Transverse colon (tissue), 4 donors: ENCODE results near the gene GNG7. TPM values are rescaled to one million over a fixed set of nuclear protein-coding genes. Genes with fewer than 3 reads are reported as not detected.

Experiments used
- DNase-seq: peaks from one replicate; pipeline ENCODE4 v3.0.0-alpha.2; 2019
- H3K27ac ChIP-seq, 4 donors: fragments of 200-600 bp; sonication (generic); 2 replicates each; pipeline ENCODE4 v1.5.1; 2016 to 2018; ENCODE audit warnings: inconsistent platforms in 4 of 4
- H3K27me3 ChIP-seq: fragments of 200-600 bp; sonication (generic); 2 replicates; pipeline ENCODE4 v1.5.1; 2017; ENCODE audit warnings: inconsistent platforms
- H3K36me3 ChIP-seq, 4 donors: fragments of 200-600 bp; sonication (generic); 2 replicates each; pipeline ENCODE4 v1.5.1; 2017 to 2019; ENCODE audit warnings: inconsistent platforms in 4 of 4
- H3K4me1 ChIP-seq, 4 donors: fragments of 200-600 bp; sonication (generic); 2 replicates each; pipeline ENCODE4 v1.5.1; 2017 to 2020; ENCODE audit warnings: inconsistent platforms in 4 of 4
- H3K4me3 ChIP-seq, 4 donors: fragments of 200-600 bp; sonication (generic); 1 replicate in 1 of 4; 2 replicates in 3 of 4; pipeline versions ENCODE4 v1.5.1 to v1.6.1; 2017 to 2019; ENCODE audit warnings: inconsistent platforms in 4 of 4
- H3K9me3 ChIP-seq, 2 donors: fragments of 200-600 bp; sonication (generic); 2 replicates each; pipeline ENCODE4 v1.5.1; 2017 to 2019; ENCODE audit warnings: inconsistent platforms in 2 of 2
- CTCF ChIP-seq, 5 experiments: fragments of 200-600 bp in 3 of 5; fragments of 450-650 bp in 2 of 5; sonication (generic) in 3 of 5; IDR thresholded peaks; 1 replicate in 2 of 5; 2 replicates in 3 of 5; pipeline ENCODE4 v1.5.1; 2016 to 2017; ENCODE audit warnings: antibody characterized with exemption in 5 of 5, inconsistent platforms in 3 of 5, mild to moderate bottlenecking in 2 of 5, moderate library complexity in 1 of 5
- EP300 ChIP-seq: sonication (generic); formaldehyde crosslinking; IDR thresholded peaks from one replicate; pipeline ENCODE4 v1.6.1; 2017; ENCODE audit warnings: antibody characterized with exemption, low read depth
- POLR2A ChIP-seq: fragments of 450-650 bp; IDR thresholded peaks from one replicate; pipeline ENCODE4 v1.6.1; 2016; ENCODE audit warnings: antibody characterized with exemption, mild to moderate bottlenecking, moderate library complexity
- POLR2AphosphoS5 ChIP-seq, 3 donors: sonication (generic); formaldehyde crosslinking; IDR thresholded peaks; one replicate each; pipeline ENCODE4 v1.6.1; 2016; ENCODE audit warnings: antibody characterized with exemption in 3 of 3
- WGBS, 2 donors: methylation state at CpG; one replicate each; pipeline ENCODE4 v1.1.5; 2018; ENCODE audit warnings: low coverage in 1 of 2; 5-methylcytosine and 5-hydroxymethylcytosine counted together
- in situ Hi-C, 4 donors: fragments of 200-750 bp; cut with MboI; loops; one replicate each; pipeline versions ENCODE4 v1.15.0 to v1.15.1; 2017; ENCODE audit warnings: low sequenced_read_pairs in 3 of 4, low pct_ligation_motif_present in 1 of 4, low pct_unique_long_range_greater_than_20kb in 1 of 4
- intact Hi-C: fragments of 100-400 bp; cut with DNase I; formaldehyde crosslinking; loops from one replicate; pipeline ENCODE4 v1.15.1; 2023; ENCODE audit warnings: low total_unique reads
- total RNA-seq, 4 donors: library from RNA; depleted of rRNA; stranded (reverse); fragments of >200 nt; gene quantifications; one replicate each; pipeline ENCODE4 v1.1.0, GENCODE V29; 2016

Gene GNG7
- total RNA-seq, 4 donors from 2014 or later: 1.6 to 13.1 (median 4.0) TPM

- H3K27me3 ChIP-seq: peaks cover 8% of the 10 kb centered on the region
- H3K9me3 ChIP-seq: no peaks in the 10 kb centered on the region
- H3K4me3 ChIP-seq: peak overlapping the region in 3 of 4 donors; percentile 39 to 58 (median 43)
- H3K4me1 ChIP-seq: peaks cover 14 to 45% (median 34%) of the 10 kb centered on the region in 4 donors
- in situ Hi-C loops (no loop called here), intact Hi-C loops (no loop called here)
- H3K36me3 ChIP-seq: no peaks in the 10 kb centered on the region
- H3K27ac ChIP-seq: peak overlapping the region; percentile 60 to 85 (median 82)
- DNase-seq: peak; percentile 73
- WGBS, 2 donors: 7% methylated on average over 26 of the region's 32 CpGs; no CpG with 5 or more reads in 1 of the 2 donors
- TF ChIP-seq POLR2AphosphoS5 (IDR thresholded peaks at IDR 0.05): no peak
- TF ChIP-seq EP300: no peak
- no peak for TF ChIP-seq CTCF (IDR thresholded peaks at IDR 0.05)
- no peak for TF ChIP-seq POLR2A
These were observed 214.0 kb downstream of the GNG7 start for GRCh38 chr19:2488405-2488941.

GRCh38 chr19:2487842-2488241 lies 214.7 kb downstream of the GNG7 start:
- peaks cover 14 to 45% (median 34%) of the 10 kb centered on the region in 4 donors for H3K4me1 ChIP-seq
- in situ Hi-C loops (no loop called here), intact Hi-C loops (no loop called here)
- peak overlapping the region in 3 of 4 donors; percentile 79 to 85 (median 84) for H3K27ac ChIP-seq
- H3K9me3 ChIP-seq: peaks cover 5 to 6% of the 10 kb centered on the region in 2 donors
- peaks cover 8% of the 10 kb centered on the region for H3K27me3 ChIP-seq
- DNase-seq: no peak
- WGBS, 2 donors: 48% methylated on average over 14 of the region's 15 CpGs; no CpG with 5 or more reads in 1 of the 2 donors
- TF ChIP-seq POLR2A: no peak
- TF ChIP-seq CTCF (IDR thresholded peaks at IDR 0.05): no peak
- no peak for TF ChIP-seq EP300
- no peak for TF ChIP-seq POLR2AphosphoS5 (IDR thresholded peaks at IDR 0.05)
- no peaks in the 10 kb centered on the region for H3K36me3 ChIP-seq
- no peak overlapping the region for H3K4me3 ChIP-seq

- 82% methylated on average over 12 of the region's 12 CpGs; no CpG with 5 or more reads in 1 of the 2 donors for WGBS, 2 donors
These were observed 215.4 kb downstream of the GNG7 start for GRCh38 chr19:2487090-2487489.

GRCh38 chr19:2485428-2485827 lies 217.1 kb downstream of the GNG7 start:
- Histone ChIP-seq H3K9me3 (peaks cover 6 to 7% of the 10 kb centered on the region in 2 donors), H3K27ac (no peak overlapping the region), H3K27me3 (peaks cover 8% of the 10 kb centered on the region), H3K4me3 (no peak overlapping the region), H3K36me3 (no peaks in the 10 kb centered on the region), H3K4me1 (peaks cover 8 to 29% (median 22%) of the 10 kb centered on the region in 4 donors)
- DNase-seq: no peak
- WGBS, 2 donors: 46 to 69% methylated on average over 3 to 8 of the region's 8 CpGs
- intact Hi-C loops: no loop called here
- in situ Hi-C loops: no loop called here
- TF ChIP-seq POLR2AphosphoS5 (IDR thresholded peaks at IDR 0.05): no peak
- TF ChIP-seq CTCF (IDR thresholded peaks at IDR 0.05): no peak
- no peak for TF ChIP-seq EP300
- TF ChIP-seq POLR2A: no peak

More at GRCh38 chr19:2487090-2487489, 215.4 kb downstream of the GNG7 start:
- no peak for DNase-seq
- no peak overlapping the region for H3K27ac ChIP-seq
- in situ Hi-C loops (no loop called here), intact Hi-C loops (no loop called here)
- peaks cover 8% of the 10 kb centered on the region for H3K27me3 ChIP-seq
- no peak overlapping the region for H3K4me3 ChIP-seq
- peaks cover 6 to 7% of the 10 kb centered on the region in 2 donors for H3K9me3 ChIP-seq
- H3K4me1 ChIP-seq: peaks cover 14 to 45% (median 34%) of the 10 kb centered on the region in 4 donors
- no peaks in the 10 kb centered on the region for H3K36me3 ChIP-seq
- TF ChIP-seq POLR2AphosphoS5 (IDR thresholded peaks at IDR 0.05) (no peak), POLR2A (no peak), EP300 (no peak), CTCF (IDR thresholded peaks at IDR 0.05) (no peak)
